RWPE1 (cell line): ENCODE measurements around the gene SCN4A.

Experiments used
- CTCF ChIA-PET: fragments of 350-600 bp; sonication (Branson Sonifier 250); formaldehyde crosslinking; extraction: SDS; loops from one replicate; lab custom pipeline; 2021; lab: Yijun Ruan, JAX
- POLR2A ChIA-PET: fragments of 400-600 bp; formaldehyde crosslinking; extraction: SDS; loops from one replicate; lab custom pipeline; 2020; ENCODE audit warnings: antibody characterized with exemption; ENCODE audit not compliant: low non-redundant PET; lab: Yijun Ruan, JAX
- DNase-seq: peaks from one replicate; pipeline ENCODE4 v3.0.0; 2012; ENCODE audit warnings: low spot score
- H3K27ac ChIP-seq: fragments of 450-650 bp; 2 replicates; pipeline ENCODE4 v1.5.1; 2017
- TF ChIP-seq, protein P1 (sequence below): fragments of 450-650 bp; conservative IDR thresholded peaks from 2 replicates; pipeline ENCODE4 v1.5.1; 2017; ENCODE audit warnings: low read depth, mild to moderate bottlenecking

The SCN4A gene

GRCh38 chr17:63939884-63940283, 32.8 kb downstream of the SCN4A start:
- ChIA-PET POLR2A (no interaction called here), CTCF (interaction anchor here (0.6 kb wide), 1 partner anchor 9 kb away, joined by 3 read pairs; no protein-coding TSS in a partner anchor)
- TF ChIP-seq, protein P1, sequence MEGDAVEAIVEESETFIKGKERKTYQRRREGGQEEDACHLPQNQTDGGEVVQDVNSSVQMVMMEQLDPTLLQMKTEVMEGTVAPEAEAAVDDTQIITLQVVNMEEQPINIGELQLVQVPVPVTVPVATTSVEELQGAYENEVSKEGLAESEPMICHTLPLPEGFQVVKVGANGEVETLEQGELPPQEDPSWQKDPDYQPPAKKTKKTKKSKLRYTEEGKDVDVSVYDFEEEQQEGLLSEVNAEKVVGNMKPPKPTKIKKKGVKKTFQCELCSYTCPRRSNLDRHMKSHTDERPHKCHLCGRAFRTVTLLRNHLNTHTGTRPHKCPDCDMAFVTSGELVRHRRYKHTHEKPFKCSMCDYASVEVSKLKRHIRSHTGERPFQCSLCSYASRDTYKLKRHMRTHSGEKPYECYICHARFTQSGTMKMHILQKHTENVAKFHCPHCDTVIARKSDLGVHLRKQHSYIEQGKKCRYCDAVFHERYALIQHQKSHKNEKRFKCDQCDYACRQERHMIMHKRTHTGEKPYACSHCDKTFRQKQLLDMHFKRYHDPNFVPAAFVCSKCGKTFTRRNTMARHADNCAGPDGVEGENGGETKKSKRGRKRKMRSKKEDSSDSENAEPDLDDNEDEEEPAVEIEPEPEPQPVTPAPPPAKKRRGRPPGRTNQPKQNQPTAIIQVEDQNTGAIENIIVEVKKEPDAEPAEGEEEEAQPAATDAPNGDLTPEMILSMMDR = no peak
- no peak for DNase-seq
- no peak overlapping the region for H3K27ac ChIP-seq

GRCh38 chr17:63939401-63939800, 33.3 kb downstream of the SCN4A start:
- DNase-seq = no peak
- CTCF ChIA-PET = interaction anchor here (0.6 kb wide), 1 partner anchor 9 kb away, joined by 3 read pairs; no protein-coding TSS in a partner anchor
- POLR2A ChIA-PET = no interaction called here

DNA sequence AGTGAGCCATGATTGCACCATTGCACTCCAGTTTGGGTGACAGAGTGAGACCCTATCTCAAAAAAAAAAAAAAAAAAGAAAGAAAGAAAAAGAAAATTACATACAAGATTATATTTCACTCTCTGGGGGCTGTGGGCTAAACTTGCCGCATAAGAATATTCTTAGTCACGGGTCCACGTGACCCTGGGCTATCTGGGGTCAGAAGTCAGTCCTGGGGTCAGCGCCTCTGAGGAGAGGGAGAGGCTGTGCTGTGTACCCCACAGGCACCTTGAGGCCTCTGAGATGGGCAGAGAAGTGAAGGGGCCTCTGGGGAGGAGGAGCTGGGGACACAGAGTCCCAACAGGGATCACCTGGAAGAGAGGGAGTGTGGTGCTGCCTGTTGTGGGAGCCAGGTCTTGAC, 34.8 kb downstream of the SCN4A start:
- ChIA-PET POLR2A (no interaction called here), CTCF (interaction anchor here (1.4 kb wide), 1 partner anchor 19 kb away, joined by 3 read pairs; no protein-coding TSS in a partner anchor)
- TF ChIP-seq, protein P1 = no peak
- DNase-seq = no peak
- no peak overlapping the region for H3K27ac ChIP-seq

More at GRCh38 chr17:63939401-63939800, 33.3 kb downstream of the SCN4A start:
- no peak overlapping the region for H3K27ac ChIP-seq
- TF ChIP-seq, protein P1 = no peak

DNA sequence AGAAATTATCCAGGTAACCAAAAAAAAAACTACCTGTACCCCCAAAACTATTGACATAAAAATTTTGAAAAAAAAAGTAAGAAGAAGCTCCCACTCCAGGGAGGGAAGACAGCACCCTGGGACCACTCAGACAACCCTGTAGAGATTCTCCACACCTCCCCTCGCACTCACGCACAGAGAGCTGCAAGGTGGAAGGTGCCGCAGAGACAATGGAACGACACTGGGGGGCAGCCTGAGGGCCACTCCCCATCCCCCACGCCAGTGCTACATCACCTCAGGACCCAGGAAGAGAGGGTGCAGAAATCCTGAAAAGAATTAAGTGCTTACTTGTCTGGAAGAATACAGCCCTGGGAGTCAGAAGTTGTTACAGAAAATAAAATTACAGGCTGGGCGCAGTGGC, 35.4 kb downstream of the SCN4A start:
- TF ChIP-seq, protein P1 = no peak
- CTCF ChIA-PET = interaction anchor here (0.6 to 1.4 kb wide), 4 partner anchors 9 to 89 kb away, joined by 3 to 4 read pairs (median 4); no protein-coding TSS in a partner anchor
- no peak overlapping the region for H3K27ac ChIP-seq
- POLR2A ChIA-PET = no interaction called here
- no peak for DNase-seq

DNA sequence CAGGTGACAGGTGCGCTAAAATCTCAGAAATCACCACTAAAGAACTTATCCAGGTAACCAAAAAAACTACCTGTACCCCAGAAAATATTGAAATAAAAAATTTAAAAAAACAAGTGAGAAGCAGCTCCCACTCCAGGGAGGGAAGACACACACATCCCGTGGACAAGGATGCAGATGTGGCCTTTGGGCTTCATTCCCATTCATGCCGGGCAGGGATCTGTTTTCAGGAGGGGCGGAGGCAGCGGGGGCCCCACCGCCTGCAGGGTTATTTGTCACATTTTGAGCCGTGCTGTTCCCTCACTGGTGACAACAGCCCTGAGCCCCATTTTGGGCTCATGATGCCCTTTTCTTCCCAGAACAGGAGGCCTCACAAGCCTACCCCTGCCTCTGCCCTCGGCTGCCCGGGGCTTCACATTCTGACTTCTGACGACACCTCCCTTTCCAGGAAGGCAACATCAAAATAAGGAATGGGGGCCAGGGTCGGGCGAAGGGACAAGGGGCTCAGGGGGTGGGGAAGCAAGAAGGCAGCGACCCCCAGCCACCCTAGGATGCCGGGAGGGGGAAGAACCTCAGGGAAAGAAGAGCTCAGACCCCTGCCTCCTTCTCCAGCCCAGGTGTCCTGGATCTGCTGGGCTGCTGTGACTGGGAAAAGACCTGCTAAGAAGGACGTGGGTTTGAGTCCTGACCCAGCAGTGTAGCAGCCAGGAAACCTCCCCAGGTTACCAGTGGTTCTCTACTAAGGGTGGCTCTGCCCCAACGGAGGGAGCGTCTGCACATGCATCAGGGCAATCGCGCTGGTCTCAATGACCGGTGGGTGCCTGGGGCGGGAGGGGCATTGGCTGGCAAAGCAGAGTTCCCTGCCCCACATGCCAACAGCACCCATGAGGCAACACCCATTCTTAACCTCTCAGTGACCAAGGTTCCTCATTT, 38.3 kb downstream of the SCN4A start:
- ChIA-PET CTCF (interaction anchor here (0.6 to 0.9 kb wide), 4 partner anchors 13 to 130 kb away, joined by 3 to 9 read pairs (median 3); no protein-coding TSS in a partner anchor), POLR2A (no interaction called here)
- DNase-seq = no peak
- H3K27ac ChIP-seq = no peak overlapping the region
- TF ChIP-seq, protein P1 = no peak

- CTCF ChIA-PET = interaction anchor here (0.7 to 0.9 kb wide), 2 partner anchors 57 to 130 kb away, joined by 3 read pairs; no protein-coding TSS in a partner anchor
Observed at GRCh38 chr17:63933598-63933997, 39.1 kb downstream of the SCN4A start.

More at GRCh38 chr17:63933598-63933997, 39.1 kb downstream of the SCN4A start:
- DNase-seq = no peak
- no peak overlapping the region for H3K27ac ChIP-seq
- TF ChIP-seq, protein P1 = no peak
- POLR2A ChIA-PET = no interaction called here
